Activated T-helper 2 cell treated with anti-CD3 and anti-CD28 coated beads, Interferon-gamma antibody, Interleukin-2, Interleukin-4, amounts not matched to agents 10 μg/mL and 5 μg/mL and 100 μg/mL, durations not matched to agents 14 hours and 24 hours and 36 hours (primary cell): ENCODE results near the gene ABRACL. TPM values are rescaled to one million over a fixed set of nuclear protein-coding genes. Genes with fewer than 3 reads are reported as not detected.
A peak's percentile ranks its signal among the peaks of the same experiment; 100 is the strongest.
"Not testable (repeated sequence)": the region's sequence is repeated elsewhere in the genome, so short reads cannot be mapped to it uniquely, and the experiment has no call there.

ENCODE experiments used
- DNase-seq: peaks from one replicate; pipeline ENCODE4 v3.0.0; 2021; ENCODE audit warnings: low spot score
- H3K27ac Mint-ChIP-seq: one replicate; pipeline ENCODE4 v1.8.0; 2021; ENCODE audit warnings: mixed read lengths
- H3K27me3 Mint-ChIP-seq: one replicate; pipeline ENCODE4 v1.8.0; 2021; ENCODE audit warnings: low read depth, mixed read lengths
- H3K36me3 Mint-ChIP-seq: one replicate; pipeline ENCODE4 v1.8.0; 2021; ENCODE audit warnings: low read depth, mixed read lengths
- H3K4me1 Mint-ChIP-seq: one replicate; pipeline ENCODE4 v1.8.0; 2021; ENCODE audit warnings: low read depth, mixed read lengths
- H3K4me3 Mint-ChIP-seq: one replicate; pipeline ENCODE4 v1.8.0; 2021; ENCODE audit warnings: low read depth, mild to moderate bottlenecking, moderate library complexity, mixed read lengths
- H3K9me3 Mint-ChIP-seq: one replicate; pipeline ENCODE4 v1.8.0; 2021; ENCODE audit warnings: mixed read lengths
- intact Hi-C: fragments of 100-400 bp; cut with micrococcal nuclease; formaldehyde crosslinking; loops from one replicate; pipeline ENCODE4 v1.15.1; 2023
- total RNA-seq: library from RNA; stranded (reverse); gene quantifications from 2 replicates; pipeline ENCODE4 v1.2.3, GENCODE V29; 2022

Gene ABRACL, protein sequence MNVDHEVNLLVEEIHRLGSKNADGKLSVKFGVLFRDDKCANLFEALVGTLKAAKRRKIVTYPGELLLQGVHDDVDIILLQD
- 151 and 161 TPM in 2 replicates for total RNA-seq

DNA sequence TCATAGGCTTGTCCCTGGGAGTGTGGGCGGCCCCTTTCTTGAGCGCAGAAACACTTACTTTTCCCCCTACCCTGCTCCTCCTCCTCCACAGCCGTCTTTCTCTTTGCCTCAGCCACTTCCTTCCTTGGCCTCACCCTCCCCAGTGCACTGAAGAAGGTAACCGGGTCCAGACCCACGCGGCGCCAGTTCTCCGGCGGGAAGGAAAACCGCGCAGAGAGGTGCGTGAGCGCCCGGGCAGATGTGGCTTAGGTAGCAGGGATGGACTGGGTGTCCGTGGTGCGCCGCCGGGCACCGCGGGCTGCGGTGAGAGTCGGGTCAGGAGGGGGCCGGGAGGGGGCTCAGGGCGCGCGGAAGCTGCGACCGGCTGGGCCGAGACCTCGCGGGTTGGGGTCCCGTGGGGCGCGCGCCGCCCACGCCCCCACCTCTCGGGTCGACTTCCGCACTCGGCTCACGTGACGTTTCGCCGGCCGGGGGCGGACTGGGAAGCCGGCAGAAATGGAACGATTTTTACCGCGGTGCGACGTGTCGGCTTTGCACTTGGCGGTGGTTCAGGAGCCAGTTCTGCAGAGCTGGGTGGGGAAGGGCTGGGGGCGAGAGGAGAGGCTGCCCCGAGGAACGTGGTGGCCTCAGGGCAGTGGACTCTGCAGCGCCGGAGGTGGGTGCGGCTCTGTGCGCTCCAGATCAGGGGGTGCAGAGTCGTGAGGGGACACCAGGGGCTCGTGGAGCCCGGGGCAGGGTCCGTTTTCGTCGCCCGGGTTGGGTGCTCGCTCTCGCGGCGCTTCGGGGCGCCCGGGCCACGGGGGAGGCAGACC lies at the start of gene ABRACL:
TSS of gene ABRACL (plus strand) at position 88 of the 812 bp plus-strand sequence. CDS start 5,416 bp downstream, outside the sequence.
- DNase-seq, result peak; percentile 77
- H3K27me3 Mint-ChIP-seq, result no peaks in the 10 kb centered on the region
- H3K9me3 Mint-ChIP-seq, result no peaks in the 10 kb centered on the region
- H3K36me3 Mint-ChIP-seq, result peaks cover 12% of the 10 kb centered on the region
- peak within 1 kb of the TSS; percentile 89 for H3K27ac Mint-ChIP-seq
- peak within 1 kb of the TSS; percentile 93 for H3K4me3 Mint-ChIP-seq
- peaks cover 17% of the 10 kb centered on the region for H3K4me1 Mint-ChIP-seq
- intact Hi-C loops, result loop anchor here (1.0 to 5.0 kb wide), 8 partner anchors 41 to 437 kb away; partner anchors contain the start of gene REPS1

DNA sequence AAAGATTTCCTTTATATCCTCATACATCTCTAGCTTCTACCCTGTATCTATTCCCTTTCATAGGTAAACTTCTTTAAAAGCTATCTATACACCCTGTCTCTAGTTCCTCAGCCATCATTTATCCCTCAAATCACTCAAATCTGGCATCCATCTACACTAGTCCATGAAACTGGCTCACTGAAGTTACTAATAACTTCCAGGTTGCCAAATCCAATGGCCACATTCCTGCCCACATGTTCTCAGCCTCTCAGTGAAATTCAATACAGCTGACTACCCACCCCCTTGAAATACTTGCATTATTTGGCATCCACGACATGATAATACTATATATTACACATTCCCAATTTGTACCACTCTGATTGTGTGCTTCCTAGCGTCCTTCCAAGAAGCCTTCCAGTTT lies 49.2 kb upstream of the ABRACL start:
- no peak for DNase-seq
- Mint-ChIP-seq H3K4me1 (peaks cover 27% of the 10 kb centered on the region), H3K27me3 (no peaks in the 10 kb centered on the region), H3K36me3 (peaks cover 3% of the 10 kb centered on the region), H3K4me3 (no peak overlapping the region), H3K27ac (no peak overlapping the region), H3K9me3 (no peaks in the 10 kb centered on the region)
- intact Hi-C loops, result no loop called here

DNA sequence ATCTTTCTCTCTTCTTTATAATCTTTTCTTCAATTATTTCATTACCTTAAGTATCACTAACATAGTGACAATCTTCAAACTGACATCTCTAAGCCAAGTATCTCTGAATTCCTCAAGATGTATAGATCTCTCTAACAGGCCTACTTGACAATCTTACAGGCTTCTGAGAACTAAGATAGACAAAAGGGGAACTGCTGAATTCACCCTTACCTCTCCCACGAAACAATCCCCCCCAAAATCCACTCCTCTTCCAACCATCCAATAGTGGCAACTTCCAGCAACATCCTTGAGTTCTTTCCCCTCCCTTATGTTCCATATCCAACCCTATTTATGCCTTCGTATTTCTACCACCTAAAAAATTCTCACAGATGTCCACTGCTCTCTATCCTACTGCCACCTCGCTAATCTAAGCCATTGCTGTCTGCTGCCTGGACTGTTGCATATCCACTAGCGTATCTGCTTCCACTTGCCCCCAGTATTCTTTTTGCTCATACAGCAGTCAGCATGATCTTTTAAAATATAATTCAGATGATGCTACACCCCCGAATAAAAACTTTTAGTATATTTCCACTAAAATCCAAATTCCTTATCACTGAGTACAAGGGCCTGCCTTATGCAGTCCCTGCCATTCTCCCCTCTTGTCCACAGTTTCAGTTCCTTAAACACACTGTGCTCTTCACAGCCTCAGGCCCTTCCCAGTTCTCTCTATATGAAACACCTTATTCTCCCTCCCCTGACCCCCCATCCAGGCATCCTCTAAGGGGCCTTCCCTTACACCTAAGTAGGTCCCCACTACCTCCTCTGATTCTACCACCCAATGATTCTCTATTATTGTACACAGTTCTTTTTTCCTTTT lies 48.5 kb upstream of the ABRACL start:
- Mint-ChIP-seq H3K36me3 (peaks cover 3% of the 10 kb centered on the region), H3K27me3 (no peaks in the 10 kb centered on the region), H3K4me3 (no peak overlapping the region), H3K4me1 (peaks cover 26% of the 10 kb centered on the region), H3K9me3 (no peaks in the 10 kb centered on the region), H3K27ac (no peak overlapping the region)
- no peak for DNase-seq
- intact Hi-C loops, result loop anchor here (1.0 kb wide), 1 partner anchor 8 kb away; no protein-coding TSS in a partner anchor

DNA sequence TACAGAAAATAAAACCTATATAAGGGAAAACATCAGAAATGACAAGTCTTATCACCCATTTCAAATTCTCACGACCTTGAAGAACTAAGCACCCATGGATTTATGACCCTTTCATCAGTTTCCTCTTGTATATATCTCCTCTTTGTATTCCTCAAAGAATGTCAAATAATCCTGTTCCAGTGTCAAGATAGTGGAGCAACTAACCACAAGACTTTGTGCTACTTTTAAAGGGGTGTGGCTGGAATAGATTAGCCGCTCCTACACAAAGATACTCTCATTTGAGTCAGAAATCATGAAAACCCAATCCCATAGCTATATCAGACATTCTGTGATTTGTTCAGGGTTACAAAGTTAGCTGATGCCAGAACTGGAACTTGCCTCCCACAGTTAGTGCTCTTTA lies 47.1 kb upstream of the ABRACL start:
- H3K27me3 Mint-ChIP-seq, result no peaks in the 10 kb centered on the region
- H3K4me3 Mint-ChIP-seq, result no peak overlapping the region
- H3K36me3 Mint-ChIP-seq, result peaks cover 3% of the 10 kb centered on the region
- DNase-seq, result no peak
- no peaks in the 10 kb centered on the region for H3K9me3 Mint-ChIP-seq
- peaks cover 24% of the 10 kb centered on the region for H3K4me1 Mint-ChIP-seq
- intact Hi-C loops, result no loop called here
- no peak overlapping the region for H3K27ac Mint-ChIP-seq

DNA sequence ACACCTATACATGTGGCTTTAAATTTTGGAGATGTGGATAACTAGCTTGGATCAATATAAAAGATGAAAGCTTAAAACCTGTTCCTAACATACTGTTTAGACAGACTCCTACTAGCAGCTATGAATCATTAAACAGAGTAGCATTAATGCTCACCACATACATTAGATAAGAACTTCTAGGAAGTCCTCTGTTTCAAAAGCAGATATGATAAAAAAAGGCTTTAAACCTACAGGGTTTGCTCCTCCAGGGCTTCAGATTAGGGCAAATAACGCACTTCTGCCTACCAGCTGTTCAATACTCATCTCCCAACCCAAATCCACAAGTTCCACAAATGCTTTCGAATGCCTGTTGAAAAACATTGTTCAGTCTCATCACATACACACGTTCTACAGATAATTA lies 42.0 kb upstream of the ABRACL start:
- Mint-ChIP-seq H3K9me3 (no peaks in the 10 kb centered on the region), H3K27ac (peak overlapping the region; percentile 66), H3K36me3 (peaks cover 4% of the 10 kb centered on the region), H3K4me1 (peaks cover 9% of the 10 kb centered on the region), H3K4me3 (peak overlapping the region; percentile 92), H3K27me3 (peaks cover 2% of the 10 kb centered on the region)
- no peak for DNase-seq
- intact Hi-C loops, result loop anchor here (1.0 to 5.0 kb wide), 8 partner anchors 38 to 394 kb away; partner anchors contain the start of genes CCDC28A, CITED2 and HECA

DNA sequence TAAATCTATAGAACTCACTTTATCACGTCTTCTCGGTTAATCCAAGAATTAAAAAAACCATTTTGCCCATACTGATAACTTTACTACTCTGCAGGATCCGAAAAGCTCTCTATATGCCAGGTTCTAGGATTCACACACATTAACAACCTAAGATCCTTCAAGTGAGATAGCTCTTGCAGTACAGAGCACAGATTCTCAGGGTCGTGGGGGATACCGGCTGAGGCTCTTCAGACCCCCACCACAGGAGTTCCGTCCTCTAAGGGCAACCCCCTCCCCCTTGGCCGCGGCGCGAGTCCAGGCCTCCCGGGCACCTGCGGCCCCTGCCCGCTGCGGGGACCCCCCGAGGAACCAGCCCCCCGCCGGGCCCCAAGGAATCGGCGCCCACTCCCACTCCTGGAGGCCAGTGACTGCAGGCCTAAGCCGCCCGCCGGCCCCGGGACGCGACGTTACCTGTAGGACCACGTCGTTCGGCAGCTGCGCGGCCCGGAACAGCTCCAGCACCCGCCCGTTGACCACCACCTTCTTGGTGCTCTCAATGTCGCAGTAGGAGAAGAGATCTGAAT lies 41.4 kb upstream of the ABRACL start:
- H3K4me3 Mint-ChIP-seq, result peak overlapping the region; percentile 92
- H3K9me3 Mint-ChIP-seq, result no peaks in the 10 kb centered on the region
- H3K36me3 Mint-ChIP-seq, result peaks cover 4% of the 10 kb centered on the region
- intact Hi-C loops, result loop anchor here (2.0 to 5.0 kb wide), 6 partner anchors 95 to 395 kb away; partner anchors contain the start of genes CCDC28A and HECA
- peak; percentile 13 for DNase-seq
- peaks cover 6% of the 10 kb centered on the region for H3K4me1 Mint-ChIP-seq
- peaks cover 2% of the 10 kb centered on the region for H3K27me3 Mint-ChIP-seq
- peak overlapping the region; percentile 71 for H3K27ac Mint-ChIP-seq

DNA sequence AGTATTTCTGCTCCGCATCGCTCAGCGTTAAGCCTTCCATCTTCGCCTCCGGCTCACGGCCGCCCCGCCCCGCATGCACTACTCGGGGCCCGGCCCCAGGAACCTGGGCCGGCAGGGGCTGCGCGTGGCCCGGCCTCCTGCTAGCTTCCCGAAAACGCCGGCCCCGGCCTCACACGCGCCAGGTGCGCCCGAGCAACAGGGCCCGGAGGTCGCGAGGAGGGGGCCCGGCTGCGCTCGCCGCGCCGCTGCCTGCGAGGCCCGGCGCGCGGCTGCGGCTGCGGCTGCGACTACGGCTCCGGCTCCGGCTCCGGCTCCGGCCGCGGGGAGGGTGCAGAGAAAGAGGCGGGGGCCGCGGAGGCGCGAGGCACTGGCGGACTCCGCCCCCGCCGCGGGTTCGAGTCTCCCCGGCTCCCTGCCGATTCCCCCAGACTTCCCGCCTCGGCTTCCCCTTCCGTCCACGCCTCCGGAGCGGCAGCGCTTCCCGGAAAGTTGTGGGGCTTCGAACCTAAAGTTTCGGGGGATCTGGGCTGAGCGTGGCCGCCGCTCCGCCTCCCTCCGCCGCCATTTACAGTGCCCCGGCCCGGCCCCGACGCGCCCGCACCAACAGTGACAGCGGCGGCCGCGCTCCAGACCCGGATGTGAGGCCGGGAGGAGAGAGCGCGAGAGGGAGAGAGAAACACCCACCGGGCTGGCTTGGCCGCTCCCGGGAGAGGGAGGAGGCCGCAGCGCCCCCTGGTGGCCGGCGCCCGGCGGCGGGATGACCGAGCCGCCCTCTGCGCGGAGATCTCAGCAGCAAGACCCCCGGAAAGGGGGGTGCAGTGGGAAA lies 40.7 kb upstream of the ABRACL start, which contains the start of gene REPS1:
TSS of gene REPS1 (minus strand) at position 611 of the 826 bp plus-strand sequence. CDS start at position 40, 571 bp downstream.
- intact Hi-C loops, result loop anchor here (1.0 to 5.0 kb wide), 8 partner anchors 40 to 396 kb away; partner anchors contain the start of genes ABRACL, CCDC28A and HECA
- Mint-ChIP-seq H3K9me3 (no peaks in the 10 kb centered on the region), H3K36me3 (peaks cover 4% of the 10 kb centered on the region), H3K27me3 (peaks cover 2% of the 10 kb centered on the region), H3K27ac (peak within 1 kb of the TSS; percentile 95), H3K4me3 (peak within 1 kb of the TSS; percentile 92), H3K4me1 (peaks cover 6% of the 10 kb centered on the region)
- DNase-seq, result peak; percentile 86

DNA sequence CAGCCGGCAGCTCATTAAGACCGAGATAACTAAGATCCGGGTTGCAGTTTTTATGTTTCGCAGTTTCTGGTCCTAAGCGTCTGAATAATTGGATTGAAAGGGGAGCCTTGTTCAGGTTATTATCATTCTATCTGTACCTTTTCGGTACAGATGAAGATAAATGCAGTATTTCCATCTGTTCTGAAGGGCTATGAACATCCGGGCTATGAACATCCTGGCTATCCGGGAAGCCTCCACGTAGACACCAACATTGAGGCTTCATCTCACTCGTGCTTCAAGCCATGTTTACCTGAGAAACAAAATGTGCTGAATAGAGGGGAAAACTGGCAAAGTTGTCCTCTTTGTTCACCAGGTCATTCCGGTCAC lies 40.1 kb upstream of the ABRACL start:
- peak overlapping the region; percentile 64 for H3K27ac Mint-ChIP-seq
- H3K4me1 Mint-ChIP-seq, result peaks cover 6% of the 10 kb centered on the region
- no peaks in the 10 kb centered on the region for H3K9me3 Mint-ChIP-seq
- no peak for DNase-seq
- H3K36me3 Mint-ChIP-seq, result peaks cover 4% of the 10 kb centered on the region
- H3K27me3 Mint-ChIP-seq, result peaks cover 3% of the 10 kb centered on the region
- peak overlapping the region; percentile 86 for H3K4me3 Mint-ChIP-seq
- intact Hi-C loops, result loop anchor here (1.0 to 5.0 kb wide), 7 partner anchors 40 to 396 kb away; partner anchors contain the start of genes ABRACL and HECA

DNA sequence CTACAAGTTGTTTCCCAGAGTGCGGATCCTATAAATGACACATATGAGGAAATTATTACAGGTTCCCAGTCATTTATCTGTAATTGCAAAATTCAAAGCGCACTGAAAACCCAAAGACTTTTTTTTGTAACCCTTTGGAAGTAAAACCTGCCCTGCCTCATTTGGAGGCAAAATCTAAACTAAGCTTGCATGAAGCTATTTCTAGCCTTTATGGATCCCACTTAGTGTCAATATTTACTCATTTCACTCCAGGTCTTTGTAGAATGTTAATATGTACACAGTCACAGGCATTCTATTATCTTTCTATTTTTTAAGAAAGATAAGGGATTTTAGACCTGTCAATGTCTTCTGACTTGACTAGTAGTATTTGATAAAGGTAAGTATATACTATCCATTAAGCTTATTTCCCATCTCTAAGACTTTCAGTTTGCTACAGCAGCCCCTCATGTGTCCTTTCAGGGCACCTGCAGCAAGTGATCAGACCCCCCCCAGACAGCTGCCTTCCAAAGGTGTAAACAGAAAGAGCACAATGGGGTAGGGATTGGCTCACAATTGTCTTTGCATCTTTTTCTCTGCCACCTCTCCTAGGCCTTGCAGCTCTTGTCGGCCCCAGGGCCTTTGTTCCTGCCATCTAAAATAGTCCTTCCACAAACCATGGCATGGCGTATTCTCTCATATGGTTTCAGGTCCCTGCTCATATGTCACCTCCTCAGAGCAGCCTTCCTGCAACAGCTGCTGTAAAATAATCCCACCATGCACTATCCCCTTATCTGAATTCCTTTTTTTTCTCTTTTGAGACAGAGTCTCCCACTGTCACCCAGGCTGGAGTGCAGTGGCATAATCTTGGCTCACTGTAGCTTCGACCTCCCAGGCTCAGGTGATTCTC lies 39.2 kb upstream of the ABRACL start:
- Mint-ChIP-seq H3K36me3 (peaks cover 4% of the 10 kb centered on the region), H3K4me3 (peak overlapping the region; percentile 86), H3K4me1 (peaks cover 6% of the 10 kb centered on the region), H3K27ac (no peak overlapping the region), H3K9me3 (no peaks in the 10 kb centered on the region), H3K27me3 (peaks cover 5% of the 10 kb centered on the region)
- intact Hi-C loops, result loop anchor here (5.0 kb wide), 5 partner anchors 97 to 397 kb away; partner anchors contain the start of gene HECA
- DNase-seq, result no peak

DNA sequence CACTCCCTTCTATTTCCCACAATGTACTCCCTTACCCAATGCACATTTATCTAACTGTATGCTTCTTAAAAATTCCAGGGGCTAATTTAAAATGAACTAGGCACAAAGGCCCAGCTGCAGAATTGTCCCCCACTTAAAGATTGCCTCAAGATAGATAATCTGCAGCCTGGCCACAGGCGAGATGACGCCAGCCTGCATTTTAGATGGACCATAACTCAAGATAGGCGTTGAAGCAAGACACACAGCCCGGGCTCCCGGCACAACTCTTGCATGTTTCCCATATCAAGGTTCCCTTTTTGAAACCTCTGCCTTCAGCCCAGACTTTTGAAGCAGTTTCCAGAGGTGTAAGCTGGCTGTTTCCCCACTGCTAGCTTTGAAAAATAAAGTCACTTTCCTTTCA lies 37.3 kb upstream of the ABRACL start:
- Mint-ChIP-seq H3K27ac (no peak overlapping the region), H3K4me3 (no peak overlapping the region), H3K9me3 (no peaks in the 10 kb centered on the region), H3K4me1 (peaks cover 6% of the 10 kb centered on the region), H3K36me3 (peaks cover 4% of the 10 kb centered on the region), H3K27me3 (peaks cover 5% of the 10 kb centered on the region)
- DNase-seq, result no peak
- intact Hi-C loops, result no loop called here

DNA sequence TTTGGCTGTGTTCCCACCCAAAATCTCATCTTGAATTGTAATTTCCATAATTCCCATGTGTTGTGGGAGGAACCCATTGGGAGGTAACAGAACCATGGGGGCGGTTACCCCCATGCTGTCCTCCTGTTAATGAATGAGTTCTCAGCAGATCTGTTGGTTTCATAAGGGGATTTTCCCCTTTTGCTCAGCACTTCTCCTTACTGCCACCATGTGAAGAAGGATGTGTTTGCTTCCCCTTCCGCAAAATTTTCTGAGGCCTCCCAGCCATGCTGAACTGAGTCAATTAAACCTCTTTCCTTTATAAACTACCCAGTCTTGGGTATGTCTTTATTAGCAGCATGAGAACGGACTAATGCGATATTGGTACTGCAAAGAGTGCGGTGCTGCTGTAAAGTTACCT lies 35.6 kb upstream of the ABRACL start:
- intact Hi-C loops, H3K9me3 Mint-ChIP-seq, H3K4me3 Mint-ChIP-seq, DNase-seq, H3K36me3 Mint-ChIP-seq, H3K27me3 Mint-ChIP-seq, H3K4me1 Mint-ChIP-seq, H3K27ac Mint-ChIP-seq: not testable (repeated sequence)
